ENCODE results near the gene TEP1. TPM values are rescaled to one million over a fixed set of nuclear protein-coding genes. Genes with fewer than 3 reads are reported as not detected.
A peak's percentile ranks its signal among the peaks of the same experiment; 100 is the strongest.

The TEP1 gene
- total and polyA plus RNA-seq, 2 of the 13 experiments (the other 11 are each of a cell fraction or from before 2014, with no cell fraction given) = 11.0 to 12.8 TPM

- TF ChIP-seq ZNF839 (CRISPR knock-in tag; IDR thresholded peaks at IDR 0.05; ENCODE audit: borderline replicate concordance) (peak; percentile 8; the same call in 1 of the 2 replicates), CEBPG (CRISPR knock-in tag; IDR thresholded peaks at IDR 0.05) (0 out of 2 replicates have a peak, but pooled peaks have one; percentile 4), ZSCAN9 (CRISPR knock-in tag; IDR thresholded peaks at IDR 0.05; ENCODE audit: borderline replicate concordance) (no peak; the same call in 1 of the 2 replicates), FOXO1 (CRISPR knock-in tag; IDR thresholded peaks at IDR 0.05) (peak; percentile 30; the same call in 1 of the 2 replicates), ZSCAN25 (CRISPR knock-in tag; IDR thresholded peaks at IDR 0.05) (peak; percentile 75; the same call in 1 of the 2 replicates), ZNF121 (CRISPR knock-in tag; IDR thresholded peaks at IDR 0.05) (no peak), ZGPAT (CRISPR knock-in tag; IDR thresholded peaks at IDR 0.05) (peak; percentile 89), SIN3A (IDR thresholded peaks at IDR 0.05; ENCODE audit: borderline replicate concordance, low read depth, low read length) (peak; percentile 63), HOXD1 (CRISPR knock-in tag; IDR thresholded peaks at IDR 0.05) (peak; percentile 75; the same call in 1 of the 2 replicates), ZNF614 (CRISPR knock-in tag; IDR thresholded peaks at IDR 0.05; ENCODE audit: borderline replicate concordance) (peak; percentile 33; the same call in 1 of the 2 replicates), PBX2 (CRISPR knock-in tag; IDR thresholded peaks at IDR 0.05) (no peak), DNMT3B (CRISPR knock-in tag; conservative IDR thresholded peaks at IDR 0.05) (no peak; the same call in 1 of the 2 replicates), HNRNPK (IDR thresholded peaks at IDR 0.05; ENCODE audit: low read depth, low read length, poor library complexity, severe bottlenecking) (peak; percentile 25), ZMAT3 (CRISPR knock-in tag; conservative IDR thresholded peaks at IDR 0.05) (no peak), BCL6 (CRISPR knock-in tag; IDR thresholded peaks at IDR 0.05) (peak; percentile 58), ZBTB8A (CRISPR knock-in tag; IDR thresholded peaks at IDR 0.05; ENCODE audit: borderline replicate concordance, low read depth) (no peak), KAT2B (IDR thresholded peaks at IDR 0.05; ENCODE audit: borderline replicate concordance, low read depth, low read length) (no peak), RFX5 (IDR thresholded peaks at IDR 0.05; ENCODE audit: low read depth, low read length) (no peak), ZNF776 (CRISPR knock-in tag; IDR thresholded peaks at IDR 0.05) (peak; percentile 82; the same call in 1 of the 2 replicates)
- TF ChIP-seq, protein P1, sequence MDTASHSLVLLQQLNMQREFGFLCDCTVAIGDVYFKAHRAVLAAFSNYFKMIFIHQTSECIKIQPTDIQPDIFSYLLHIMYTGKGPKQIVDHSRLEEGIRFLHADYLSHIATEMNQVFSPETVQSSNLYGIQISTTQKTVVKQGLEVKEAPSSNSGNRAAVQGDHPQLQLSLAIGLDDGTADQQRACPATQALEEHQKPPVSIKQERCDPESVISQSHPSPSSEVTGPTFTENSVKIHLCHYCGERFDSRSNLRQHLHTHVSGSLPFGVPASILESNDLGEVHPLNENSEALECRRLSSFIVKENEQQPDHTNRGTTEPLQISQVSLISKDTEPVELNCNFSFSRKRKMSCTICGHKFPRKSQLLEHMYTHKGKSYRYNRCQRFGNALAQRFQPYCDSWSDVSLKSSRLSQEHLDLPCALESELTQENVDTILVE (CRISPR knock-in tag; IDR thresholded peaks at IDR 0.05) = 0 out of 2 replicates have a peak, but pooled peaks have one; percentile 18
- TF ChIP-seq, protein P2, sequence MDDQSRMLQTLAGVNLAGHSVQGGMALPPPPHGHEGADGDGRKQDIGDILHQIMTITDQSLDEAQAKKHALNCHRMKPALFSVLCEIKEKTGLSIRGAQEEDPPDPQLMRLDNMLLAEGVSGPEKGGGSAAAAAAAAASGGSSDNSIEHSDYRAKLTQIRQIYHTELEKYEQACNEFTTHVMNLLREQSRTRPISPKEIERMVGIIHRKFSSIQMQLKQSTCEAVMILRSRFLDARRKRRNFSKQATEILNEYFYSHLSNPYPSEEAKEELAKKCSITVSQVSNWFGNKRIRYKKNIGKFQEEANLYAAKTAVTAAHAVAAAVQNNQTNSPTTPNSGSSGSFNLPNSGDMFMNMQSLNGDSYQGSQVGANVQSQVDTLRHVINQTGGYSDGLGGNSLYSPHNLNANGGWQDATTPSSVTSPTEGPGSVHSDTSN (CRISPR knock-in tag; IDR thresholded peaks at IDR 0.05; ENCODE audit: borderline replicate concordance) = peak; percentile 85; the same call in 1 of the 2 replicates
- TF ChIP-seq, protein P3, sequence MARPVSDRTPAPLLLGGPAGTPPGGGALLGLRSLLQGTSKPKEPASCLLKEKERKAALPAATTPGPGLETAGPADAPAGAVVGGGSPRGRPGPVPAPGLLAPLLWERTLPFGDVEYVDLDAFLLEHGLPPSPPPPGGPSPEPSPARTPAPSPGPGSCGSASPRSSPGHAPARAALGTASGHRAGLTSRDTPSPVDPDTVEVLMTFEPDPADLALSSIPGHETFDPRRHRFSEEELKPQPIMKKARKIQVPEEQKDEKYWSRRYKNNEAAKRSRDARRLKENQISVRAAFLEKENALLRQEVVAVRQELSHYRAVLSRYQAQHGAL (CRISPR knock-in tag; IDR thresholded peaks at IDR 0.05; ENCODE audit: not compliant biosample characterization) = peak; percentile 28
Measured at GRCh38 chr14:20412876-20413743, at the start of gene TEP1 (continued).
